Measurements from ENCODE around the gene CDKL5.

Gene CDKL5

DNA sequence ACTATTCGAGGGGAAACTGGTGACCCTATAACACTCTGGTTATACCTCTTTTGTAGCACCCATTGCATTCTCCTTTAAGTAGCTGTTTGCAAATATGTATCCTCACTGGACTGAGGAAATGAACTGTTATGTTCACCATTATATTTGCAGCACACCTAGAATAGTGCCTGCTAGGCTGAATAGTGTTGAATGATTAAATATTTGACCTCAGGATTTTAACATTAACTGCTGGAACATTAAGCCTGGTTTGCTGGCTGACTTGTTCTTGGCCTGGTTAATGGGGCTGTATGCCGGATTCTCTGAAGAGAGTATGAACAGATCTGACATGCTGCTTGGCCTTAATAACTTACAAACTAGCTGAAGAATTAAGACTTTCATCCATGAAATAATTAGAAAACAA lies 166.4 kb downstream of the CDKL5 start:
- TF ChIP-seq CTCF (IDR thresholded peaks at IDR 0.05; ENCODE audit: control insufficient read depth, insufficient read depth, low read depth, low read length, missing control alignments): no peak
- DNase-seq (ENCODE audit: low read depth): no peak

GRCh38 chrX:18594079-18594478 lies 168.7 kb downstream of the CDKL5 start:
- H3K4me3 ChIP-seq (ENCODE audit: control insufficient read depth, low read depth, low read length): no peak overlapping the region
- no peak for DNase-seq (ENCODE audit: low read depth)
- TF ChIP-seq CTCF (IDR thresholded peaks at IDR 0.05; ENCODE audit: control insufficient read depth, insufficient read depth, low read depth, low read length, missing control alignments): no peak

More for the DNA sequence above, 166.4 kb downstream of the CDKL5 start:
- H3K4me3 ChIP-seq (ENCODE audit: control insufficient read depth, low read depth, low read length): no peak overlapping the region

DNA sequence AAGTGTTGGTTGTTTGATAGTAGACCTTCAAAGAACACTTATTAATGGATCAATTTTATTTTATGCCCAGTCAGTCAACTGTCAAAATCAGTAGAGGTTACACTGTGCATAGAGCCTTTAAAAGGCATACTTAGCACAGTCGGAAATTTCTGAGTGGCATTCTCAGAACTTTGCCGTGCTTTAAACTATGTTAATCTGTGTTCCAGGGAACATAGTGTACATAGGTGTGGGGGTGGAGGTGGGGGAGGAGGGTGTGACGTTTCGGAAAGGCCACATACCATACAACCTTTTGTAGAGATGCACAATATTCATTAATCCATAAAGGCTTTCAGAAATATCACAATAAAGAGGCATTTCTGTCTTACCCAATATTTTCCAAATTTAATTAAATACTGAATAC lies 170.7 kb downstream of the CDKL5 start:
- no peak overlapping the region for H3K4me3 ChIP-seq (ENCODE audit: control insufficient read depth, low read depth, low read length)
- DNase-seq (ENCODE audit: low read depth): no peak
- no peak for TF ChIP-seq CTCF (IDR thresholded peaks at IDR 0.05; ENCODE audit: control insufficient read depth, insufficient read depth, low read depth, low read length, missing control alignments)

GRCh38 chrX:18598413-18598812 lies 173.0 kb downstream of the CDKL5 start:
- no peak for TF ChIP-seq CTCF (IDR thresholded peaks at IDR 0.05; ENCODE audit: control insufficient read depth, insufficient read depth, low read depth, low read length, missing control alignments)
- DNase-seq (ENCODE audit: low read depth): no peak
- no peak overlapping the region for H3K4me3 ChIP-seq (ENCODE audit: control insufficient read depth, low read depth, low read length)

- TF ChIP-seq CTCF (IDR thresholded peaks at IDR 0.05; ENCODE audit: control insufficient read depth, insufficient read depth, low read depth, low read length, missing control alignments): no peak
- no peak for DNase-seq (ENCODE audit: low read depth)
These were observed 182.6 kb downstream of the CDKL5 start for GRCh38 chrX:18607966-18608365.

GRCh38 chrX:18613930-18614639 lies 188.7 kb downstream of the CDKL5 start:
- H3K4me3 ChIP-seq (ENCODE audit: control insufficient read depth, low read depth, low read length): no peak overlapping the region
- DNase-seq (ENCODE audit: low read depth): no peak
- no peak for TF ChIP-seq CTCF (IDR thresholded peaks at IDR 0.05; ENCODE audit: control insufficient read depth, insufficient read depth, low read depth, low read length, missing control alignments)

More at GRCh38 chrX:18607966-18608365, 182.6 kb downstream of the CDKL5 start:
- no peak overlapping the region for H3K4me3 ChIP-seq (ENCODE audit: control insufficient read depth, low read depth, low read length)
